Stimulated activated CD4-positive, alpha-beta T cell treated with anti-CD3 and anti-CD28 coated beads, Interleukin-4, amount 100 ng/mL, for 4 hours (primary cell): ENCODE results near the gene FYCO1.
"Not testable (repeated sequence)": the region's sequence is repeated elsewhere in the genome, so short reads cannot be mapped to it uniquely, and the experiment has no call there.

ENCODE experiments used
- DNase-seq, 2 experiments: peaks; one replicate each; pipeline ENCODE4 v3.0.0-alpha.2; 2020

The FYCO1 gene

DNA sequence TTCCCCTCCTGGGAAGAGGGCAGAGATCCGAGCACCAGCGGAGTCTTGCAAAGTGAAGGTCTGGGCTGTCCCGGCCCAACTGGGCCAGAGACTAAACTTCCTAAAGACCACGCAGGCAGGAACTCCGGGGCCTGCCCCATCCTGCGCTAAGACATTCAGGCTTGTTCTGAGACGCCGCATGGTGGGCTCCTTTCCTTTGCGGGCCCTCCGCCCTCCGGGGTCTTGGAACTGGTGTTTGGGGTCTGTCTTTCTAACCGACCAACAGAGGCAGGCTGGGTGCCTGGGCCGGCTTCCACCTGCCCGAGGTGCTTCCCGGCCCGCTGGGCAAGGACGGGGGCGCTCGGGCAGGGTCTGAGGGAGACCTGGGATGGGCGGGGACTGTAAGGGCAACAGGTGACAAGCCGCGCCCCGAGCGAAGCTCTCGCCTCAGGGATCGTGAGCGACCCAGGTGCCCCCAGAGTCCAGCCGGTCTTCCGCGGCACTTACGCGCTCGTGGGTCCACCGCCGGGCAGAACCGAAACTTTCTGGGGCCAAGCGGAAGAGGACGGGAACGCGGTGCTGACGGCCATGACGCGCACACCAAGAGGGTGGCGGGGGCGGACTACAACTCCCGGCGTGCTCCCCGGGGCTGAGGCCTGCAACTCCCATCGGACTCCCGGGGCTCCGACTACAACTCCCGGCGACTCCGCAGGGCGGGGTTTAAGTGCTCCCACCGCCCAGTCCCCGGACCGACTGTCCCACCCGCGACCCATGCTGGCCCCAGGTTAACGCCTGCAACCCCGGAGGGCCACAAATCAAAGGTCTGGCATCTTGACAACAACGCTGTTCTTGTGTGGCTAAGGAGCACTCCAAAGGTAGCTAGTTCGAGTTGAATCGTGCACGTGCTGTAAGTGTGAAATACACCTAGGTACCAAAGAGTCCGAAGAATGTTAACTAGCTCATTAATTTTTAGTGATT lies at the start of gene FYCO1:
TSS of gene FYCO1 (minus strand) at position 589 of the 957 bp plus-strand sequence. CDS start 10,914 bp downstream, outside the sequence.
- DNase-seq = peak; percentile 87 to 90

DNA sequence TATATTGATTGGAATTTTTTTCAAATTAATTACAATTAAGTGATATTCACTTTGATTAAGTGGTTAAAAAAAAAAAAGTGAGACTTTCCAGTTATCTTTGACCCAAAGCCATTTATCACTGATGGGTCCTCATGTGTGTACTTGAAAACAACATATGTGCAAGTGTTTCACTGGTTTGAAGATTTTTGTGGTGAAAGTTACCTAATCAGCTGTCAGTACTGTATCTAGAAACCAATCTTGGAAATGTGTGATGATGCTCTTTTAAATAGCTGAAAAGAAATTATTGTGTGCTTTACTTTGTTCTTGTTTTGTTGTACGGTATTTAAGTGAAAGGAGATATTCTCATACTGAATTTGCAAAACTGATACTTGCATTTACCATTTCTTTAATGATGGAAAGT lies 43.3 kb upstream of the FYCO1 start:
- DNase-seq = no peak

DNA sequence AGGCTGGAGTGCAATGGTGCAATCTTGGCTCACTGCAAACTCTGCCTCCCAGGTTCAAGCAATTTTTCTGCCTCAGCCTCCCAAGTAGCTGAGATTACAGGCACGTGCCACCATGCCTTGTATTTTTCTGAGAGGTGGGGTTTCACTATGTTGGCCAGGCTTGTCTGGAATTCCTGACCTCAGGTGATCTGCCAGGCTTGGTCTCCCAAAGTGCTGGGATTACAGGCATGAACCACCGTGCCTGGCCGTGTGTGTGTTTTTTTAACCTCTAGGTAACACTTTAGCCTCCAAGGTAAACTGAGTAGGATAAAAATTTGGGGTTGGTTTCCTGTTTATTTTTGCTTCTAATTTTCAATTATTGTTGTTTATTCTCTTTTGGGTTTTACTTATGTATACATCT lies 42.4 kb upstream of the FYCO1 start:
- DNase-seq = not testable (repeated sequence)

DNA sequence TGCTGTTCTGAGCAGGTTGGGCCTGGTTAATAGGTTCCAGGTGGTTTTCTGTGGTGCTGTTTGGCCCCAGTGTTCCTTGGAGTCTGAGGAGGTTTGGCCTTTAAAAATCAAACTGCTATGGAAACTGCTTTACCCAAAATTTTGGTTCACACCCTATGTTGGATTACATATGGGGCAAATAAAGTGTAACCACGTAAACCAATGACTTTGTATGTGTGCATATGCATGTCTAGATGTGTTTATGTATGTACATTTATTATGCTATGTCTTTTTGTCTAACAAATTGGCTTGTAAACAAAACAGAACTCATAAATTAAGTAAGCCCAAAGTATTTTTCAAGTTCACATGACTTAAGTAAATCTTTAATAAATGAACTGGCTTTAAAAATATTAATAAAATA lies 40.6 kb upstream of the FYCO1 start:
- no peak for DNase-seq

DNA sequence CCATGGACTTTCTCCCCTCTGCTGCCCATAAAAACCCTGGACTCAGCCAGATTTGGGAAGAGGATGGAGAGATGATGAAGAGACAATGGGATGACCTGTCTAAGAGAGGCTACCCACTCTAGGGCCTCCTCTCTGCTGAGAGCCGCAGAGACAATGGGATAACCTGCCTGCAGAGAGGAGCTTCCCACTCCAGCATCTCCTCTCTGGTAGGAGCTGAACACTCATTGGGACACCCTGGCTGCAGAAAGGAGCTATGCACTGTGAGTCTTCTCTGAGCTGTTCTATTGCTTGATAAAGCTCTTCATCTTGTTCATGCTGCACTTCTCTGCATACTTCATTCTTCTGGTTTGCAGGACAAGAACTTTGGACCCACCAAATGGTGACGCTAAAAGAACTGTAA lies 36.1 kb upstream of the FYCO1 start:
- no peak for DNase-seq

DNA sequence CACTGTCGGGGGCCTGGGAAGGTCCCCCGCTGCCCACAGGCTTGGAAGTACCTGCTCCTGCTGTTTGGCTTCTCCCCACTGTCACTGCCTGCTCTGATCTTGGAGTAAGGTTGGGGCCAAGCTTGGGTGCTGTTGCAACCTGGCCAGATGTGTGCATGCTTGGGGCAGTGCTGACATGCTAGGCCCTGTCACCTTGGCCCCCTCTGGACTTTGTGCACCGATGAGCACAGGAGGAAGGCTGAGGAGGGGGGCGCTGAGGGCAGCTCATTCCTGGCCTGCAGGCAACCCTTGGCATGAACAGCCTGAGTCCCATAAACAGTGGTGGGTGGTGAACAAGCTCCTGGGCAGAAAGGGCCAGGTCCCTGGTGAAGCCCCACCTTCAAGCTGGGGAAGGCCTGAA lies 35.6 kb upstream of the FYCO1 start:
- DNase-seq = no peak

DNA sequence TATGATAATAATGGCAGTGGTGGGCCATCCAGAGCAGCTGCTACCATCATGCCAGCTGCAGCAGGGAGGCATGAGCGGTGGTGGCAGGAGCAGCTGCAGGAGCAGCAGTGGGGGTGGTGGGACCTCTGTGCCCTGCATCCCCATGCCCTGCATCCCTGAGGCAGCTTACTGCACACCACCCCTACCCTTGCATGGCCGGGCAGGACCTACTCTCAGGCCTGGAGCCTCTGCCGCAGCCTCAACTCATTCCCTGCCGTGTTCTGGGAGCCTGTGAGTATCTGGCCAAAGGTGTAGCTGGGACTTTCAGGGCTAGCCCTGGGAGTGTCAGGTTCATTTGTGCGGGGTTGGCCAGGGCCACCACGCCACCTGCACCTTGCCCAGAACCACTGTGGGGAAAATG lies 35.0 kb upstream of the FYCO1 start:
- DNase-seq = no peak

DNA sequence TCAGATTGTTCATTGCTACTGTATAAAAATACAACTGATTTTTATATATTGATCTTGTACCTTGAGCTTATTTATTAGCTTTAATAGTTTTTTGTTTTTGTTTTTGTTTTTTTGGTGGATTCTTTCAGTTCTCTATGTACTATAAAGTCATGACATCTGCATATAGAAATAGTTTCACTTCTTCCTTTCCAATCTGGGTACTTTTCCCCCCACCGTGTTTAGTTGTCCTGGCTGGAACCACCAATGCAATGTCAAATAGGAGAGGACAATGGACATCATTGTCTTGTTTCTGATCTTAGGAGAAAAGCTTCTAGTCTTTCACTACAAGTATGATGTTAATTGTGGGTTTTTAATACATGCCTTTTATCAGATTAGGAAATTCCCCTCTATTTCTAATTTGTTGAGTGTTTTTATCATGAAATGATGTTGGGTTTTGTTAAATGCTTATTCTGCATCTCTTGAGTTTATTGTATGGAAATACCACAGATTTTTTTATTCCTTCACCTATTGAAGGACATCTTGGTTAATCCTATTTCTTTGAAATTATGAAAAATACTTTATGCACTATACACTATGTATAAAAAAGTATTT lies 34.4 kb upstream of the FYCO1 start:
- DNase-seq = no peak

DNA sequence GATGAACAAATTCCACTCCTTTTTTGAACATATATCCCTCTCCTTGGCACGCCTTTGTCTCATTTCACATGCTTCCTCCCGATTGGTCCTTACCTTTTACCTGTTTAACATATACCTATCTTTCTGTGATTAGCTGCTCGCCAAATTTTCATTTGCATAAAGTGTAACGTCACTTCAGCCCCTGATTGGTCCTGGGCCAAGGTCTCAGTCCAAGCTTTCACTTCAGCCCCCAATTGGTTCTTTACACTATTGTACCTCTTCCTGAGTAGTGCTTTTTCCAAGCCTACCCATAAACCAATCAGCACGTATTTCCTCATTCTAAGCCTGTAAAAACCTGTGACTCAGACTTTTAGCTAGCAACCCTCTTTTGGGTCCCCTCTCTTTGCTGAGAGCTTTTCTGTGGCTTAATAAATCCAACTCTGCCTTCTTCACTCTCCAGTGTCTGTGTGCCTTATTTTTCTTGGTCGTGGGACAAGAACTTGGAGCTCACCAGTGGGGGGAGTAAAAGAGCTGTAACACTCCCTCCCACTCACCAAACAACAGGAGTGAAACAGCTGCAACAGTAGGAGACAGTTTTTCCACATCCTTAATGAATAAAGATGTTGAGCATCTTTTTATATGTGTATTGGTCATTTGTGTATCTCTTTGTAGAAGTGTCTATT lies 32.2 kb upstream of the FYCO1 start:
- no peak for DNase-seq

DNA sequence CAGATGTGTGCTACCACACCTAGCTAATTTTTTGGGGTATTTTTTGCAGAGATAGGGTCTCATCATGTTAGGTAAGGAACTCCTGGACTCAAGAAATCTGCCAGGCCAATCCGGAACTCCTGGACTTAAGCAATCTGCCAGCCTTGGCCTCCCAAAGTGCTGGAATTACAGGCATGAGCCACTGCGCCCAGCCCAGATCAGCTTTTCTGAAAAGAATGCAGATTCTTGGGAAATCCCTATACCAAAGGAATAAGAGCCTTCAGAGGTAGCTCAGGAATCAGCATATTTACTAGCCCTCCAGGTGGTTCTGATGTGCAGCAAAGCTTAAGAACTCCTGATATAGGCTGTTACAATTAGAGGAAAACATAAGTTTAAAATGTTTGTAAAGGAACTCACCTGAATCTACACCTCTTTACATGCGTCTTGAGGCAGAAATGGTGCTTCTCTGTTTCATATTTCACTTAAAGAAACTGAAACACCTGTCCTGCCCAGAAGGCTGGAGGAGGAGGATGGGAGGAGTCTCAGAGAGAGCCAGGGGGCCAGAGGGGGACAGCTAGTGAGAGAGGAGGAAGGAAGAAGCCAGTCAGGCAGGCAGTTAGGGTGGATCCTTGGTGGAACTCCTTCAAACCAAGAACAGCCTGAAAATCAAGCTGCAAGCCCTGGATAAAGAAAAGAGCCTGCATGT lies 31.5 kb upstream of the FYCO1 start, which contains the start of gene XCR1:
TSS of gene XCR1 (minus strand) at position 463 of the 685 bp plus-strand sequence. CDS start 5,536 bp downstream, outside the sequence.
- DNase-seq = no peak

DNA sequence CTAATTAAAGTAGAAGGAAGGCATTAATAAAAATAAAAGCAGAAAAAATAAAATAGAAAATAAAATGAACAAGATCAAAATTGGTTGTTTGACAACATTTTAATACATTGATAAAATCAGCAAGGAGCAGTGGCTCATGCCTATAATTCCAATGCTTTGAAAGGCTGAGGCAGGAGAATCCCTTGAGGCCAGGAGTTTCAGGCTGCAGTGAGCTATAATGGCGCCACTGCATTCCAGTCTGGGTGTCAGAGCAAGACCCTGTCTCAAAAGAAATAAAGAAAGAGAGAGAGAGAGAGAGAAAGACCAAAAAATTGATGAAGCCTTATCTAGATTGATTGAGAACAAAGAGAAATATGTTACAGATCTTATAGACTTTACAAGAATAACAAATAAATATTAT lies 29.5 kb upstream of the FYCO1 start:
- no peak for DNase-seq

DNA sequence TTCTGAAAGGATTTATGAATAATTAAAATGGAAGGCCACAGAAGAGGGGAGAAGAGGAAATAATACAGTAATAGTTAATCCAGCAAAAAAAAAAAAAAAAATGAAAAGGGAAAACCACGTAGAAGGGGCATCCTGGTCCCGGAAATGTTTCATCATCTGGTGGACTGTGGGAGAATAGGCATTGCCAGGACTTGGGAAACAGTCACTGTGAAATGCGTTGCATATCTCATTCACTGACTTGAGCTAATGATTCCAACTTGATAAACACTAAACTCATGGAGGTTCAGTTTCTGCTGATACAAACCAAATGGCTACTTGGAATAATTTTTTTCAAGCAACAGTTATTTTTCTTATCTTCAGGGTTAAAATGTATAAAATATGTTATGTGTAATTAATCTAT lies 28.5 kb upstream of the FYCO1 start:
- DNase-seq = no peak

DNA sequence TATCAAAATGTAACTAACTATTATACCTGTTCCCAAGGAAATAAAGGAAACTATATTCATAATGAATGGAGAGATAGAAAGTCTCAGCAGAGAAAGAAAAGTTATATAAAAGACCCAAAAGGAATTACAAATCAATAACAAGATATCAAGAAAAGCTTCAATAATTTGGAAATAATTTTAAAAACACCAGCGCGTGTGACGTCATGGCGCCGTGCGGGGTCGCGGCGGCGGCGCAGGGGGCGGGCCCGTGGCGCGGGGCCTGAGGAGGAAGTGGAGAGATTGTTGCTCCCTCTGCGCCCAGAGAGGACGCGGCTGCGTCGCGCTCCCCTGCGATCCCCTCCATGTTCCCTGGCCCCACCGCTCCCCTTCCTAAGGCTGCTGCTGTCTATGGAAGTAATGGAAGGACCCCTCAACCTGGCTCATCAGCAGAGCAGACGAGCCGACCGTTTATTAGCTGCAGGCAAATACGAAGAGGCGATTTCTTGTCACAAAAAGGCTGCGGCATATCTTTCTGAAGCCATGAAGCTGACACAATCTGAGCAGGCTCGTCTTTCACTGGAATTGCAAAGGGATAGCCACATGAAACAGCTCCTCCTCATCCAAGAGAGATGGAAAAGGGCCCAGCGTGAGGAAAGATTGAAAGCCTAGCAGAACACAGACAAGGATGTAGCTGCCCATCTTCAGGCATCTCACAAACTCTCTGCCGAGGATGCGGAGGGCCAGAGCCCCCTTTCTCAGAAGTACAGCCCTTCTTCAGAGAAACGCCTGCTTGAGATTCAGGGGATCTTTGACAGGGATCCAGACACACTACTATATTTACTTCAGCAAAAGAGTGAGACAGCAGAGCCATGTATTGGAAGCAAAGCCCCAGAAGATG lies 27.5 kb upstream of the FYCO1 start:
- no peak for DNase-seq

DNA sequence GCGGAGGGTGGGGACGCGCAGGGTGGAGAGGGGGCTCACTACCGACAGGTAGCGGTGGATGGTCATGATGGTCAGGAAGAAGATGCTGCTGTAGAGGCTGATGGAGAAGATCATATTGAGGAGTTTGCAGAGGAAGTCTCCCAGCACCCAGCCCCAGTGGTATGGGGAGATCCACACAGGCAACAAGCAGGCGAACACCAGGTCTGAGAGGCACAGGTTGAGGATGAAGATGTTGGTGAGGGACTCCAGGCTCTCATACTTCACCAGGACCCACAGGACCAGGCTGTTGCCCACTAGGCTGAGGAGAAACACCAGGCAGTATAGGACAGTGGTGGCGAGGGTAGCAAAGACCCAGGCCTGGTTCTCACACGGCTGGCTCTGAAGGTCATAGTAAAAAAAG lies 25.9 kb upstream of the FYCO1 start:
- no peak for DNase-seq

DNA sequence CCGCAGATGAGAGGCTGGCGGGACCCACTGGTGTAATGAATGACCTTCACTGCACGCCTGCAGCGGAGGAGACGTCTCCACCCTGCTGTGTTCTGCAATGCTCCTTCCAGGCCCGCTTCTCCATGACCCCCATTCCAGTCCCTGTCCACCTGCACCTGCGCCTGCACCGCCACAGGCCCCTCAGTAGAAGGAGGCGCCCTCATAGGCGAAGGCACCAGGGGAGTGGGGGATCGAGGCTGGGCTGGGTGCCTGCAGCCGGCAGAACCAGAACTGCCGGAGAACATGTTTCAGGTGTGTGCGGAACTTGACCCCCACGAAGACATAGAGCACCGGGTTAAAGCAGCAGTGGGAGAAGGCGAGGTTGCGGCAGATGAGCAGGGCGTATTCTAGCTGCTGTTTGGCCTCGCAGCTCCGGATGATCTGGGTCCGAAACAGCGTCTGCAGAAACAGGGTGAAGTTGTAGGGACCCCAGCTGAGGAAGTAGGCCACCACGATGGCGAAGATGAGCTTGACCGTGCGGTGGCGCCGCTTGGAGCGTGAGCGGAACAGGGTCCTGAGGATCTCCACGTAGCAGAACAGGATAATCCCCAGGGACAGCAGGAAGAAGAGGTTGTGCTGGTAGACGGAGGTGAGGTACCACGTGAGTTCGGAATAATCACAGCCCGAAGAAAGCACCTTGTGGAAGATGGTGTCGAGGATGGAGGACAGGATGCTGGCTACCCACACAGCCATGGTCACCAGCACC lies 25.3 kb upstream of the FYCO1 start:
- no peak for DNase-seq

DNA sequence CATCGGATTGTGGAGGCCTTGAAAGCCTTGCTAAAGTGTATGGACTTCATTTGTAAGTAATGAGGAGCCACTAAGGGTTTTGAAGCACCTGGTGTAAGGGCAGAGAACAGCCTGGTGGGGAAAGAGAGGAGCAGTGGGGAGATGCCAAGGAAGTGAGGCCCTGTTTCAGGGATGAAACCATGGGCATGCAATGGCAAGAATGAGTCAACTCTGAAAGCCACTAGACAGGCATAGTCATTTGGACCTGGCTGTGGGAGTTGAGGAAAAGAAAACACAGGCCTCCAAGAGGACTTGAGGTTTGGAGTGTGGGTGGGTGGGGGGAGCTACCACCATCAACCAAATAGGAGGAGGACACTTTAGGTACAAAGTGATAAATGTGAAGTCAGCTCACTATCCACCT lies 24.1 kb upstream of the FYCO1 start:
- DNase-seq = no peak

DNA sequence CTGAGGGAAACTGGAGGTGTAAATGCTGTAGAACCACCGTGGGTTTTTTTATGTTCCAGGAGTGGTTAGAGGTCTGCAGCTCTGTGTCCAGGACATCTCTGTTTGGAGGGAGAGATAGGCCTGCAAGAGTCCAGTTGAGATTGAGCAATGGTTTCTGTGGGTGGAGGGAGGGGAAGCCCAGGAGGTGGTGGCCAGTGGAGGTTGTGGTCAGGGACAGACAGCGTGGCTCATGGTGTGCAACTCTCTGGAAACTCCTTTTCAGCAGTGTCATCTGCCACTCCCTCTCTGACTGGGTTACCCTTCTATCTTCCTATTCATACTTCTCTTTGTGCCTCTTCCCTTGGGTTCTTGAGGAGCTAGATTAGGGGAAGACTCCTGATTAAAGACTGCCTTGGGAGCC lies 22.1 kb upstream of the FYCO1 start:
- DNase-seq = no peak

DNA sequence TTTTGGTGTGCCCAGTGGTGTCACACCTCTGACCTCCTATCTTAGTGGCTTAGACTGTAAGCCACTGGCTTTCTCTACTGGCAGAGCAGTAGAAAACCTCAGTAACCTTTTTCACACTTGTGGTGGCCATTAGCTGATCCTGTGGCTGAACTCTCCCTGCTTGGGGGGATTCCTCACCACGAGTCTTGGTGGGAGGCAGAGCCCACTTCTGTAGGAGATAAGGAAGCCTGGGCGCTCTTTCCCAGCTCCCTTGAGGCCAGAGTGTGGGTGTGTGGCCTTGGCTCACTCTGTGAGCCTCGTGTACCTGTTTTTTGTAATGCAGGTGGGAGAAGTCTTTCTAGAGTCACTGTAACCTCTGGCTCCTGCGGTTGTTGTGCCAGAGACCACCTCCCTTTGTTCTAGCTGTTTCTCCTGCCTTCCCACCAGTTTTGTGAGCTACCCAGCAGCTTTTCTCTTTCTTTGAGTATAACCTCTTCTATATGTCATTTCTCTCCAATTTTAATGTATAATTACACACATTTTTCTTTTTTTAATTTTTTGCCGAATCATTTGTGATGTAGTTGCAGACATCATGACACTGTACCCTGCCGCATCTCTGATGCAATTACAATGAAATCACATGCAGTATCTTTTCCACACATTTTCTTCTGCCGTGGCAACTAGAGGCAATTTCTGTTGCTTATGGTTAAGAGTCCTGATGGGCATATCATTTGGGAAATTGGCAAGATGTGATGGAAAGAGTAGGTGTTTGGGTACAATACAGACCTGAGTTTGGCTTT lies 17.9 kb upstream of the FYCO1 start:
- DNase-seq = no peak

DNA sequence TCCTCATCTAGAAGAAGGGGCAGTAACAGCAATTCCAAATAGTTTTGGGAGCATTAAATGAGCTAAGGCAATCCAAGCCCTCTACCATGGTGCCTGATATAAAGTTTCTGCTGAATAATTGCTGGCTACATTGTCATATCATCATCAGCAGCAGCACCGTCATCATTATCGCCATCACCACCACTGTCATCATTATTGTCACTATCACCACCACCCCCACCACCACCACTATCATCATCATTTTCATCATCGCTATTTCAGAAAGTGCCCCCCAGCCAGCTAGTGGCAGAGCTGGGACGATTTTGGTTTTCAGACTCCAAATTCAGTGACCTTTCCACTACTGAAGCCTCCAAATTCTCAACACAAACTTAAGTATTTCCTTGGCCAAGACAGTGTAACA lies 16.6 kb upstream of the FYCO1 start:
- no peak for DNase-seq

DNA sequence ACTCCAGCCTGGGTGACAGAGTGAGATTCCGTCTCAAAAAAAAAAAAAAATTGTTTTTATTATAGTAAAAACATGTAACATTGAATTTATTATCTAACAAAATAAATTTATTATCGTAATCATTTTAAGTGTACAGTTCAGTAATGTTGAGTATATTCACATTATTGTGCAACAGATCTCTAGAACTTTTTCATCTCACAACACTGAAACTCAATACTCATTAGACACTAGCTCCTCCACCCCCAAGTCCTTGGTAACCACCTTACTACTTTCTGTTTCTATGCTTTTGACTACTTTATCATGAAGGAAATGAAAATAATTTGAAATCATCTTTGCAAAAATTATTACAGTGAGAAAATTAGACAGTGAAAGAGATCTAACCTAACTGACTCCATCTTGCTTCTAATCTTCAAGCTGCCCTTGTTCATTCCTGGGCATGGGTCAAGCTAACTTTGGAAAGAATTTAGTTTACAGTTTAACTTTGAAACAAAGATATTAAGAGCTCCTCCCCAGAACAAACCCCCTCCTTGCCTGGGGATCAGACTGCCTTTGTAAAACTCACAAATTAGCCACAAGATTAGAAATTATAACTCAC lies 15.0 kb upstream of the FYCO1 start:
- no peak for DNase-seq
